Measurements from ENCODE around the gene CHPF2.

DNA sequence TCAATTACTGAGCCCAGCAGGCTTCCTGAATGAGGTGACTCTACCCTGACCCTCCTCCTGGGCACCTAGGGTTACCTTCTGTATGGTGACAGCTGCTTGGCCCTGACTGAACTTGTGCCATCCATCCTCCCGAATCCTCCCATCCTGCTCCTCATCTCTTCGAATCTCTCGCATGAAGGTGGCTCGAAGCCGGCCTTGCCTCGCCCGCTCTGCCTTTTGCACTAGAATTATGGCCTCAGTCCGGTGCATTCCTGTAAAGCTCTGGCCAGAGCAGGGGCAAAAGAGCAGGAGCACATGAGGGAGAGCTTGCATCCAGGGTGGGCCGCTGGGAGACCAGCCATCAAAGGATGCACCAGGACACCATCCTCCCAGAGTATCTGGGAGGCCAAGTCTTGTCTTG lies 29.4 kb upstream of the CHPF2 start:
- TF ChIP-seq, protein P1, sequence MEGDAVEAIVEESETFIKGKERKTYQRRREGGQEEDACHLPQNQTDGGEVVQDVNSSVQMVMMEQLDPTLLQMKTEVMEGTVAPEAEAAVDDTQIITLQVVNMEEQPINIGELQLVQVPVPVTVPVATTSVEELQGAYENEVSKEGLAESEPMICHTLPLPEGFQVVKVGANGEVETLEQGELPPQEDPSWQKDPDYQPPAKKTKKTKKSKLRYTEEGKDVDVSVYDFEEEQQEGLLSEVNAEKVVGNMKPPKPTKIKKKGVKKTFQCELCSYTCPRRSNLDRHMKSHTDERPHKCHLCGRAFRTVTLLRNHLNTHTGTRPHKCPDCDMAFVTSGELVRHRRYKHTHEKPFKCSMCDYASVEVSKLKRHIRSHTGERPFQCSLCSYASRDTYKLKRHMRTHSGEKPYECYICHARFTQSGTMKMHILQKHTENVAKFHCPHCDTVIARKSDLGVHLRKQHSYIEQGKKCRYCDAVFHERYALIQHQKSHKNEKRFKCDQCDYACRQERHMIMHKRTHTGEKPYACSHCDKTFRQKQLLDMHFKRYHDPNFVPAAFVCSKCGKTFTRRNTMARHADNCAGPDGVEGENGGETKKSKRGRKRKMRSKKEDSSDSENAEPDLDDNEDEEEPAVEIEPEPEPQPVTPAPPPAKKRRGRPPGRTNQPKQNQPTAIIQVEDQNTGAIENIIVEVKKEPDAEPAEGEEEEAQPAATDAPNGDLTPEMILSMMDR (IDR thresholded peaks at IDR 0.05): no peak
- no peak for TF ChIP-seq POLR2A (IDR thresholded peaks at IDR 0.05)
